GM12878 (cell line): Measurements from ENCODE around the gene ZNF350. TPM values are rescaled to one million over a fixed set of nuclear protein-coding genes. Genes with fewer than 3 reads are reported as not detected.

Source experiments
- ASH2L ChIP-seq: fragments of 300-600, 200-600 bp; sonication (generic); IDR thresholded peaks from 2 replicates; pipeline ENCODE4 v1.6.1; 2017; ENCODE audit warnings: low read depth, mild to moderate bottlenecking, borderline replicate concordance
- BCL11A ChIP-seq: IDR thresholded peaks from 2 replicates; pipeline ENCODE4 v1.6.1; 2011; ENCODE audit warnings: low read depth, low read length
- CHD1 ChIP-seq: IDR thresholded peaks from 2 replicates; pipeline ENCODE4 v1.6.1; 2012; ENCODE audit warnings: low read depth, low read length, improper control_type of control experiment
- EED ChIP-seq: sonication (generic); IDR thresholded peaks from 2 replicates; pipeline ENCODE4 v1.6.1; 2016; ENCODE audit warnings: antibody characterized with exemption, low read depth
- HDAC2 ChIP-seq: fragments of 200-600 bp; sonication (generic); IDR thresholded peaks from 2 replicates; pipeline ENCODE4 v1.6.1; 2017
- HDGF ChIP-seq: fragments of 450-650 bp; IDR thresholded peaks from 2 replicates; pipeline ENCODE4 v1.6.1; 2016; ENCODE audit warnings: antibody characterized with exemption
- MXI1 ChIP-seq: fragments of 150-350 bp; IDR thresholded peaks from 2 replicates; pipeline ENCODE4 v1.6.1; 2011; ENCODE audit warnings: low read depth, mild to moderate bottlenecking, inconsistent platforms, low read length, improper control_type of control experiment
- NFXL1 ChIP-seq: fragments of 450-650 bp; IDR thresholded peaks from 2 replicates; pipeline ENCODE4 v1.6.1; 2017; ENCODE audit warnings: antibody characterized with exemption, mild to moderate bottlenecking, borderline replicate concordance
- NFYB ChIP-seq: IDR thresholded peaks from 2 replicates; pipeline ENCODE4 v1.6.1; 2011; ENCODE audit warnings: low read depth, mild to moderate bottlenecking, low read length, improper control_type of control experiment, moderate library complexity; ENCODE audit not compliant: insufficient read depth
- NR2C2 ChIP-seq: IDR thresholded peaks from 2 replicates; pipeline ENCODE4 v1.6.1; 2011; ENCODE audit warnings: borderline replicate concordance, low read depth; ENCODE audit not compliant: control insufficient read depth, insufficient read length
- PKNOX1 ChIP-seq: fragments of 450-650 bp; IDR thresholded peaks from 2 replicates; pipeline ENCODE4 v1.6.1; 2016; ENCODE audit warnings: mild to moderate bottlenecking
- RELA ChIP-seq: fragments of 450-650 bp; IDR thresholded peaks from 2 replicates; pipeline ENCODE4 v1.8.0; 2014; ENCODE audit warnings: borderline replicate concordance; ENCODE audit not compliant: partially characterized antibody
- RUNX3 ChIP-seq: IDR thresholded peaks from 2 replicates; pipeline ENCODE4 v1.6.1; 2012; ENCODE audit warnings: low read length, inconsistent platforms
- SMAD1 ChIP-seq: fragments of 450-650 bp; IDR thresholded peaks from 2 replicates; pipeline ENCODE4 v1.6.1; 2018; ENCODE audit warnings: mild to moderate bottlenecking, low read depth; ENCODE audit not compliant: partially characterized antibody
- TBL1XR1 ChIP-seq: IDR thresholded peaks from 2 replicates; pipeline ENCODE4 v1.6.1; 2012; ENCODE audit warnings: low read depth, low read length, improper control_type of control experiment
- USF1 ChIP-seq: IDR thresholded peaks from 2 replicates; pipeline ENCODE4 v1.6.1; 2011; ENCODE audit warnings: borderline replicate concordance, low read depth, mild to moderate bottlenecking, moderate library complexity, mixed read lengths, low read length; ENCODE audit not compliant: insufficient read depth; ENCODE audit errors: extremely low read length
- ZNF384 ChIP-seq: IDR thresholded peaks from 2 replicates; pipeline ENCODE4 v1.6.1; 2012; ENCODE audit warnings: low read depth, mild to moderate bottlenecking, low read length, improper control_type of control experiment, borderline replicate concordance
- ZNF687 ChIP-seq: fragments of 450-650 bp; IDR thresholded peaks from 2 replicates; pipeline ENCODE4 v1.6.1; 2017; ENCODE audit warnings: mild to moderate bottlenecking, moderate library complexity
- ZSCAN29 ChIP-seq: fragments of 450-650 bp; IDR thresholded peaks from 2 replicates; pipeline ENCODE4 v1.6.1; 2017; ENCODE audit warnings: mild to moderate bottlenecking, moderate library complexity
- polyA plus RNA-seq, 11 experiments: library from polyadenylated mRNA; depleted of rRNA in 4 of 11; unstranded in 6 of 11; stranded (reverse) in 5 of 11; fragments of >200 nt; fragmentation: Nextera tagmentation in 4 of 11; fragmentation: Illumina TruSeq in 1 of 11; extraction: Ambion mirVana in 4 of 11; extraction: Trizol in 1 of 11; gene quantifications; 1 replicate in 1 of 11; 2 replicates in 10 of 11; pipeline versions ENCODE4 v1.2.1 to v1.2.3, GENCODE V29; 2011 to 2016; ENCODE audit warnings: inconsistent platforms in 2 of 11, missing spikeins in 2 of 11, low read depth in 1 of 11
- total RNA-seq, 4 experiments: library from RNA; depleted of rRNA in 3 of 4; stranded (reverse); fragments of >200 nt in 3 of 4; fragmentation: Illumina TruSeq in 1 of 4; extraction: Trizol in 1 of 4; gene quantifications; 2 replicates each; pipeline versions ENCODE4 v1.2.1 to v1.2.3, GENCODE V29; 2013 to 2021

The ZNF350 gene
- total and polyA plus RNA-seq, 10 of the 15 experiments (the other 5 are each of a cell fraction or from before 2014, with no cell fraction given), result 6.4 to 11.8 (median 10.0) TPM

GRCh38 chr19:51926784-51927741 lies 59.6 kb downstream of the ZNF350 start, which contains the start of gene ZNF613 (continued):
- TF ChIP-seq PKNOX1 (peak; percentile 97), CHD1 (no peak), HDAC2 (no peak), TBL1XR1 (no peak), ASH2L (0 out of 2 replicates have a peak, but pooled peaks have one; percentile 20), NFYB (0 out of 2 replicates have a peak, but pooled peaks have one; percentile 67), RELA (peak; percentile 8), SMAD1 (peak; percentile 46), USF1 (no peak), NR2C2 (no peak), NFXL1 (no peak), HDGF (no peak), EED (peak; percentile 49), BCL11A (no peak), ZNF384 (peak; percentile 61), MXI1 (peak; percentile 58; the same call in 1 of the 2 replicates), ZSCAN29 (peak; percentile 49; the same call in 1 of the 2 replicates), RUNX3 (peak; percentile 17; the same call in 1 of the 2 replicates), ZNF687 (no peak)
